ENCODE measurements around the gene WASHC3. TPM values are rescaled to one million over a fixed set of nuclear protein-coding genes. Genes with fewer than 3 reads are reported as not detected.

The WASHC3 gene
- total and polyA plus RNA-seq, 2 donors (not counting 3 experiments of a cell fraction or from before 2014, with no cell fraction given): 27.8 to 28.8 TPM

- no peak for TF ChIP-seq POLR2AphosphoS5 (IDR thresholded peaks at IDR 0.05; ENCODE audit: insufficient read depth, low read depth, low read length)
- no peak for TF ChIP-seq FOS (IDR thresholded peaks at IDR 0.05; ENCODE audit: borderline replicate concordance, insufficient read depth, low read length)
- no peak for TF ChIP-seq CTCF (IDR thresholded peaks at IDR 0.05; ENCODE audit: extremely low read depth in 1 of 2, insufficient read depth in 1 of 2, low read depth in 1 of 2, low read length in 2 of 2)
- TF ChIP-seq POLR2A (IDR thresholded peaks at IDR 0.05; ENCODE audit: low read depth, low read length): no peak
- no peak for TF ChIP-seq MYC (IDR thresholded peaks at IDR 0.05; ENCODE audit: low read depth, low read length)
- no peak for TF ChIP-seq GATA2 (IDR thresholded peaks at IDR 0.05; ENCODE audit: insufficient read depth, insufficient read length, low read depth, low read length)
- TF ChIP-seq MAX (IDR thresholded peaks at IDR 0.05; ENCODE audit: insufficient read depth, insufficient read length): no peak
- no peak for TF ChIP-seq JUN (IDR thresholded peaks at IDR 0.05; ENCODE audit: borderline replicate concordance, insufficient read depth, insufficient read length, low read depth)
- TF ChIP-seq EZH2 (IDR thresholded peaks at IDR 0.05; ENCODE audit: borderline replicate concordance, low read depth, low read length, severe bottlenecking): no peak
- H3K9ac ChIP-seq (replicated peaks; ENCODE audit: extremely low read depth, insufficient read depth, low read length): no peak overlapping the region
- no peak overlapping the region for H3K4me2 ChIP-seq (ENCODE audit: insufficient read depth, low read length)
- H3K9me1 ChIP-seq (replicated peaks; ENCODE audit: control insufficient read depth, extremely low read depth, insufficient read depth, low read length): no peaks in the 10 kb centered on the region
- BruUV-seq (replicated peaks): no TSS peak
- no peaks in the 10 kb centered on the region for H3K9me3 ChIP-seq (replicated peaks; ENCODE audit: control insufficient read depth, insufficient read depth, low read length)
- no peak for FAIRE-seq
- dilution Hi-C loops (cut with MboI; ENCODE audit: extremely low pct_ligation_motif_present, low sequenced_read_pairs) (no loop called here), intact Hi-C loops (cut with micrococcal nuclease) (no loop called here)
- no peak overlapping the region for H3K27ac ChIP-seq (ENCODE audit: insufficient read depth, low read depth, low read length)
- no peak for DNase-seq (ENCODE audit: low read depth, low spot score)
- no peaks in the 10 kb centered on the region for H3K4me1 ChIP-seq (ENCODE audit: control insufficient read depth, extremely low read depth, insufficient read depth, low read length)
- no peaks in the 10 kb centered on the region for H3K36me3 ChIP-seq (ENCODE audit: control insufficient read depth in 2 of 2, extremely low read depth in 1 of 2, insufficient read depth in 2 of 2, low read length in 2 of 2)
- H3K79me2 ChIP-seq (ENCODE audit: control insufficient read depth, insufficient read depth, low read length): no peaks in the 10 kb centered on the region
- H3K4me3 ChIP-seq (replicated peaks in 1 of 3; ENCODE audit: insufficient read depth in 1 of 3, low read depth in 1 of 3, low read length in 3 of 3): no peak overlapping the region
- ChIA-PET POLR2A (no interaction called here), CTCF (no interaction called here)
- H4K20me1 ChIP-seq (replicated peaks; ENCODE audit: control insufficient read depth, extremely low read depth, insufficient read depth, low read length): no peaks in the 10 kb centered on the region
- no peak overlapping the region for H2AFZ ChIP-seq (ENCODE audit: low read depth, low read length)
- no peaks in the 10 kb centered on the region for H3K27me3 ChIP-seq (ENCODE audit: control insufficient read depth in 2 of 2, insufficient read depth in 2 of 2, low read length in 2 of 2)
Observed at GRCh38 chr12:102023343-102023930, 38.4 kb downstream of the WASHC3 start.

Measured in endothelial cell of umbilical vein (primary cell).